Pancreas (tissue), 10 donors: ENCODE measurements around the gene MED25. TPM values are rescaled to one million over a fixed set of nuclear protein-coding genes. Genes with fewer than 3 reads are reported as not detected.
"Not testable (repeated sequence)": the region's sequence is repeated elsewhere in the genome, so short reads cannot be mapped to it uniquely, and the experiment has no call there.

Experiments
- ATAC-seq, 4 donors: fragments of 200-7000 bp; cut with Tn5 transposase; one replicate each; pipeline versions ENCODE4 v1.8.0 to v1.9.1; 2020; ENCODE audit warnings: mild to moderate bottlenecking in 4 of 4, moderate library complexity in 4 of 4
- DNase-seq, 6 donors: peaks; one replicate each; pipeline ENCODE4 v3.0.0-alpha.2; 2020
- FAIRE-seq: peaks from 2 replicates; lab custom pipeline; 2012; peaks lifted over from hg19 to GRCh38; lab: Jason Lieb, UNC
- H3K27ac ChIP-seq, 4 donors: fragments of 200-600 bp; sonication (generic); 1 replicate in 3 of 4; 2 replicates in 1 of 4; pipeline versions ENCODE4 v1.5.0 to v1.8.0; 2020
- H3K27me3 ChIP-seq, 4 donors: fragments of 200-600 bp; one replicate each; pipeline ENCODE4 v1.8.0; 2021
- H3K36me3 ChIP-seq, 3 donors: fragments of 200-600 bp; sonication (generic) in 1 of 3; one replicate each; pipeline versions ENCODE4 v1.5.0 to v1.8.0; 2020 to 2021
- H3K4me1 ChIP-seq, 3 donors: fragments of 200-600 bp; one replicate each; pipeline ENCODE4 v1.8.0; 2021
- H3K4me3 ChIP-seq, 4 donors: fragments of 200-600 bp; sonication (generic) in 2 of 4; one replicate each; pipeline versions ENCODE4 v1.5.0 to v1.8.0; 2020 to 2021
- H3K9me3 ChIP-seq, 4 donors: fragments of 200-600 bp; one replicate each; pipeline ENCODE4 v1.8.0; 2021
- CTCF ChIP-seq, 4 donors: fragments of 200-600 bp; sonication (generic) in 3 of 4; IDR thresholded peaks; one replicate each; pipeline versions ENCODE4 v1.5.0 to v1.8.0; 2021; ENCODE audit warnings: antibody characterized with exemption in 4 of 4
- WGBS, 2 donors: extraction: QIAGEN DNeasy Blood & Tissue Kit; methylation state at CpG; one replicate each; pipeline ENCODE4 v1.1.7; 2013; 5-methylcytosine and 5-hydroxymethylcytosine counted together
- intact Hi-C, 3 donors: fragments of 100-400 bp; cut with DNase I; formaldehyde crosslinking; loops; one replicate each; pipeline versions ENCODE4 v1.11.1 to v1.14.2; 2022
- polyA plus RNA-seq, 2 donors: library from polyadenylated mRNA; stranded (reverse); fragments of 200-250 nt; gene quantifications; one replicate each; pipeline ENCODE4 v1.2.3, GENCODE V29; 2013
- total RNA-seq, 6 donors: library from RNA; stranded (reverse); fragmentation: NEBNext Ultra II Directional in 4 of 6; extraction: Animal tissue kit (Norgen Biotek cat#: 25700) in 4 of 6; gene quantifications; one replicate each; pipeline versions ENCODE4 v1.2.1 to v1.2.4, GENCODE V29; 2021 to 2023
- donor health status: healthy with polysubstance abuse.
- donor health status: DM: no; HTN: no; CAD: no; lungs with moderate emphysema.
- donor health status: DM: no; HTN: no; CAD: no.
- donor health status: control.
- donor health status: control.
- donor health status: Bipolar disorder and iron deficiency.
- donor health status: DM: yes; HTN: yes; CAD: no.
- donor health status: DM: no; HTN: no; CAD: no.
- donor health status: DM: no; HTN: no; CAD: no.
- donor health status: DM: yes; HTN: yes; CAD: no.

MED25 gene
- total and polyA plus RNA-seq, 8 donors = 19.4 to 60.0 (median 27.8) TPM

GRCh38 chr19:49814010-49814409, 4.1 kb upstream of the MED25 start:
- WGBS, 2 donors = 81 to 83% methylated on average over 1 of the region's 1 CpG
- ATAC-seq = no peak

GRCh38 chr19:49816590-49816989, 1.5 kb upstream of the MED25 start:
- Histone ChIP-seq H3K36me3 (no peaks in the 10 kb centered on the region), H3K4me3 (peak overlapping the region in 1 of 4 donors; percentile 65), H3K27ac (peak overlapping the region; percentile 95 to 99 (median 96)), H3K27me3 (no peaks in the 10 kb centered on the region), H3K9me3 (no peaks in the 10 kb centered on the region), H3K4me1 (peaks cover 25 to 30% (median 26%) of the 10 kb centered on the region in 3 donors)
- ATAC-seq (no peak), FAIRE-seq (no peak), DNase-seq (no peak)
- 51 to 67% methylated on average over 14 of the region's 14 CpGs for WGBS, 2 donors
- intact Hi-C loops = no loop called here
- TF ChIP-seq CTCF (IDR thresholded peaks at IDR 0.05) = no peak

More at GRCh38 chr19:49814010-49814409, 4.1 kb upstream of the MED25 start:
- TF ChIP-seq CTCF (IDR thresholded peaks at IDR 0.05) = no peak
- no peak for DNase-seq
- Histone ChIP-seq H3K36me3 (no peaks in the 10 kb centered on the region), H3K4me3 (peak overlapping the region in 2 of 4 donors; percentile 69 to 73), H3K27me3 (no peaks in the 10 kb centered on the region), H3K4me1 (peaks cover 9 to 20% (median 13%) of the 10 kb centered on the region in 3 donors), H3K27ac (peak overlapping the region; percentile 67 to 87 (median 79)), H3K9me3 (no peaks in the 10 kb centered on the region)
- FAIRE-seq = no peak
- intact Hi-C loops = no loop called here

GRCh38 chr19:49818649-49819370, 721 bp downstream of the MED25 start:
- no peaks in the 10 kb centered on the region for H3K9me3 ChIP-seq
- peaks cover 0 to 7% (median 0%) of the 10 kb centered on the region in 3 donors for H3K36me3 ChIP-seq
- no peak for ATAC-seq
- peak overlapping the region; percentile 55 to 91 (median 63) for H3K4me3 ChIP-seq
- H3K27me3 ChIP-seq = no peaks in the 10 kb centered on the region
- intact Hi-C loops = no loop called here
- FAIRE-seq = no peak
- no peak for TF ChIP-seq CTCF (IDR thresholded peaks at IDR 0.05)
- DNase-seq = peak in 2 of 6 donors; percentile 45 to 67
- H3K27ac ChIP-seq = peak overlapping the region; percentile 95 to 99 (median 96)
- peaks cover 25 to 30% (median 25%) of the 10 kb centered on the region in 3 donors for H3K4me1 ChIP-seq
- 10 to 12% methylated on average over 14 to 16 of the region's 16 CpGs for WGBS, 2 donors

- peak overlapping the region in 2 of 4 donors; percentile 55 to 65 for H3K4me3 ChIP-seq
- intact Hi-C loops = not testable (repeated sequence)
Measured at GRCh38 chr19:49819452-49820115, 1.5 kb downstream of the MED25 start.

GRCh38 chr19:49820125-49820524, 2.0 kb downstream of the MED25 start:
- peaks cover 22 to 30% (median 23%) of the 10 kb centered on the region in 3 donors for H3K4me1 ChIP-seq
- H3K36me3 ChIP-seq = peaks cover 0 to 13% (median 0%) of the 10 kb centered on the region in 3 donors
- DNase-seq = peak in 3 of 6 donors; percentile 55 to 75 (median 72)
- peak overlapping the region; percentile 17 to 99 (median 50) for H3K27ac ChIP-seq
- no peaks in the 10 kb centered on the region for H3K9me3 ChIP-seq
- FAIRE-seq = no peak
- ATAC-seq = peak in 3 of 4 donors; percentile 8 to 33 (median 29)
- H3K4me3 ChIP-seq = no peak overlapping the region
- TF ChIP-seq CTCF (IDR thresholded peaks at IDR 0.05) = no peak
- no peaks in the 10 kb centered on the region for H3K27me3 ChIP-seq
- WGBS, 2 donors = 31% methylated on average over 10 of the region's 10 CpGs
- intact Hi-C loops = no loop called here

More at GRCh38 chr19:49819452-49820115, 1.5 kb downstream of the MED25 start:
- H3K27ac ChIP-seq = peak overlapping the region; percentile 17 to 99 (median 35)
- WGBS, 2 donors = 39 to 50% methylated on average over 7 of the region's 7 CpGs
- peaks cover 0 to 13% (median 0%) of the 10 kb centered on the region in 3 donors for H3K36me3 ChIP-seq
- H3K4me1 ChIP-seq = peaks cover 22 to 30% (median 23%) of the 10 kb centered on the region in 3 donors
- H3K9me3 ChIP-seq, FAIRE-seq, H3K27me3 ChIP-seq, ATAC-seq: not testable (repeated sequence)
- DNase-seq = peak in 1 of 6 donors; percentile 62
